Mesodermal cell (in vitro differentiated cells): ENCODE measurements around the gene CENPC. TPM values are rescaled to one million over a fixed set of nuclear protein-coding genes. Genes with fewer than 3 reads are reported as not detected.

Experiments used
- H3K27ac ChIP-seq: 2 replicates; pipeline ENCODE4 v1.7.0; 2013; ENCODE audit warnings: mild to moderate bottlenecking, low read depth, low read length, moderate library complexity; ENCODE audit not compliant: severe bottlenecking
- H3K36me3 ChIP-seq: 2 replicates; pipeline ENCODE4 v1.7.1; 2013; ENCODE audit warnings: mild to moderate bottlenecking, low read length, moderate library complexity; ENCODE audit not compliant: control insufficient read depth, insufficient read depth
- H3K4me1 ChIP-seq: one replicate; pipeline ENCODE4 v1.7.1; 2013; ENCODE audit warnings: mild to moderate bottlenecking, low read length; ENCODE audit not compliant: insufficient read depth, control insufficient read depth, poor library complexity, severe bottlenecking
- H3K4me3 ChIP-seq: 2 replicates; pipeline ENCODE4 v1.7.0; 2013; ENCODE audit warnings: low read length, control low read depth, mild to moderate bottlenecking; ENCODE audit not compliant: insufficient read depth, poor library complexity, severe bottlenecking; ENCODE audit errors: extremely low read depth
- H3K9me3 ChIP-seq: 2 replicates; pipeline ENCODE4 v1.7.1; 2013; ENCODE audit warnings: mild to moderate bottlenecking, low read length, moderate library complexity; ENCODE audit not compliant: control insufficient read depth
- WGBS, 2 experiments: methylation state at CpG; one replicate each; pipeline ENCODE4 v1.1.5; 2013; ENCODE audit warnings: missing lambda C conversion rate in 2 of 2; ENCODE audit not compliant: insufficient coverage in 2 of 2; 5-methylcytosine and 5-hydroxymethylcytosine counted together
- polyA plus RNA-seq, 2 experiments: library from polyadenylated mRNA; stranded (reverse); fragments of 50-300 nt; gene quantifications; one replicate each; pipeline ENCODE4 v1.2.3, GENCODE V29; 2013

CENPC gene
- polyA plus RNA-seq (2013, experiment 1 of 2), result 16.4 TPM
- polyA plus RNA-seq (2013, experiment 2 of 2), result 21.6 TPM

DNA sequence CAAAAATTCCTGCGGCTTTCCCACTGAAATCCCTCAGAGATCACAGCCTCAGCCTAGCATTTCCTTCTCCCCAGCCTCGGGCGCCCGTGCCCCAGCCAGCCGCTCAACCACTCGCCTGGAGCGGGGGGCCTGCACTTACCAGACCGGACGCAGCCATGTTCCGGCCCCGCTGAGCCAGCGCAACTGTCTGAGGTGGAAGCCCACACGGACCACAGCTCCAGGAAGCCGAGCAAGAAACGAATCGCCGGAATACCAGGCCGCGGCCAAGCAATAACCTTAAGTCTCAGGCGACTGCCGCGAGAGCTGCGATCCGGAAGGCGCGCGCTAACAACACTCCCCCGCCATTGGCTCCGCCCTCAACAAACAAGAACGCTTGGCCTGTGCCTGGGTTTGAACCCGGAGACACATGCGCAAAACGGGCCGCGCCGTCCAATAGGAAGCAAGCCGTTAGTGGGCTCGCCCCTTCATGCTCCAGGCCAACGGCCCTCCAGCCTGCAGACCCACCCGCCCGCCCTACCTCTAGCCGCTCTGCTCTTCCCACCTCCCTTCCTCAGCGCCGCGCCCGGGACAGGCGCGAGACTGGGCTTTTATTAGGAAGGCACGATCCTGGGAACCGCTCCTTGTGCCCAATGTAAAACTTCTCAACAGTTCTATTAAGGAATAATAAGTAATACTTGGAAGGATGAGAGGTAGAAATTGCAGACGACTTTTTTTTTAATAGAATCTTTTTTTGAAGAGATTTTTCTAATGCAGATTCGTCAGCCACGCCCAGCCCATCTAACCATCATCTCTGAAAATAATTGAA, at the start of gene CENPC:
Gene CENPC, minus strand, starts transcription at position 305 of the 805 bp plus-strand sequence. Its CDS starts 148 bp downstream, at position 157.
- Histone ChIP-seq H3K27ac (peak within 1 kb of the TSS; percentile 96), H3K36me3 (peaks cover 21% of the 10 kb centered on the region), H3K9me3 (no peaks in the 10 kb centered on the region), H3K4me1 (no peaks in the 10 kb centered on the region), H3K4me3 (peak within 1 kb of the TSS; percentile 83)
- 0 to 1% methylated on average over 30 to 36 of the region's 53 CpGs for WGBS, 2 experiments

DNA sequence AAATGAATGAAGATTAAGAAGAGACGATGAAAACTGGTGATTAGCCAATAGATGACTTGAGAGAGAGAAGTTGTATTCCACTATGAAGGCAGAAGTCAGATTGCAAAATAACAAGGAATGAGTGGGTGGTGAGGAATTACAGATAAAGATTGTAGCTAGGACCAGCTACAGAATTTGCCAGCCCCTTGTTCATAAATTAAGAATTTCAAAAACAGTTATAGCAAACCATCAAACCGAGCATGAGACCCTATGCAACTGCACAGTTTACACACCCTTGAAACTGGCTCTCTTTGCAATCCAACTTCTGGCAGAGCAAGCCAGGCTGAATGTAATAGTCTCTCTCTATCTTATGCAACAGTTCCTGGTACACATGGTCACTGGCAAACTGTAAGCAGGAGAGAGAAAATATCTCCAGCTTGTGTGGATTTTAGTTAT, 48.5 kb upstream of the CENPC start:
- Histone ChIP-seq H3K36me3 (no peaks in the 10 kb centered on the region), H3K4me1 (no peaks in the 10 kb centered on the region), H3K4me3 (no peak overlapping the region), H3K9me3 (no peaks in the 10 kb centered on the region), H3K27ac (no peak overlapping the region)
- WGBS, 2 experiments, result 100% methylated on average over 1 to 2 of the region's 2 CpGs

GRCh38 chr4:67587156-67587555, 41.9 kb upstream of the CENPC start:
- H3K4me3 ChIP-seq, result no peak overlapping the region
- H3K4me1 ChIP-seq, result no peaks in the 10 kb centered on the region
- WGBS, 2 experiments, result no CpG with 5 or more reads among the region's 3 CpGs
- H3K27ac ChIP-seq, result no peak overlapping the region
- H3K36me3 ChIP-seq, result no peaks in the 10 kb centered on the region
- no peaks in the 10 kb centered on the region for H3K9me3 ChIP-seq

GRCh38 chr4:67584496-67584895, 39.2 kb upstream of the CENPC start:
- no peak overlapping the region for H3K27ac ChIP-seq
- H3K4me3 ChIP-seq, result no peak overlapping the region
- H3K9me3 ChIP-seq, result no peaks in the 10 kb centered on the region
- no peaks in the 10 kb centered on the region for H3K4me1 ChIP-seq
- H3K36me3 ChIP-seq, result no peaks in the 10 kb centered on the region

DNA sequence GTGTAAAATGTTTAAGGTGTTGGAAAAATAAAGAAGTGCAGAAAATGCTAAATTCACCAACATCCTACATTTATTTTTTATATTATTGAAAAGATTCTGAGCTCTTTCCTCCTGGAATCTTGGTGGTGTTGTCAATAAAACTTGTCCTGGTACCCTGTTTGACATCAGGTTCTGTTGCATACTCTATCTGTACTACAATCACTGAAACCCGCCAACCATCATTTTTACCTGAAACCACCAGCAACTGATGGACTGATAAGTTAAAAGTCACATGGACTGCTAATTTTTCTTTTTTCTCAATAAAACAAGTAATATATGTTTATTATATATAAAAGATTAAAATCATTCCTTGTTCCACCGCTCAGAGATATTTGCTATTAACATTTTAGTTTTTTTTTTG, 36.6 kb upstream of the CENPC start:
- Histone ChIP-seq H3K4me1 (no peaks in the 10 kb centered on the region), H3K9me3 (no peaks in the 10 kb centered on the region), H3K27ac (no peak overlapping the region), H3K36me3 (no peaks in the 10 kb centered on the region), H3K4me3 (no peak overlapping the region)
- no CpG with 5 or more reads among the region's 2 CpGs for WGBS, 2 experiments

DNA sequence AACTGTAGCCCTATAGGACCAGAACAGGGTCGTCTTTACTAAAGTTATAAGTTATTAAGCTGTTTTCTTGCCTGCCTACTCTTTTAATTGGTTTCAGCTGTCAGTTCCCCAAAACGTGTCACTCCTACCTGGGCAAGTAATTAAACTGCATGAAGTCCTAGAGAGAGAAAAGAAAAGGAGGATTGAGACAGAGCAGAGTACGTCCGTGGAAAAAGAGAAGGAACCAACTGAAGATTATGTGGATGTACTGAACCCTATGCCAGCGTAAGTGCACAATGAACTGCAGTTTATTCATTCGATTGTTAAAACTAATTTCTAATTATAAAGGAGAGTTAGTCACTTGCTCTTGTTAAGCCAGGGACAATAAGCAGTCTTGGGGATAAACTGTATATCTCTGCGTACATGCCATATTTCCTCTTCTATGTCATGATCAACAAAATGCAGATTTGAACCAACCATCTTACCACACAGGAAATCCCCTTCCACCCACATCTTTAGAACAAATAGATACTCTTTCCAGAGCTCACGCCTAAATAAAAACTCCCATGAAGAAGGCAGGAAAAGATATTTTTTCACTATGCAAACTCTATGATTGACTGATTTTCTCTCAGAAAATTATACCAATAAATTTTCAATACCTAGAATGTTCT, 36.0 kb upstream of the CENPC start:
- no peaks in the 10 kb centered on the region for H3K36me3 ChIP-seq
- no peaks in the 10 kb centered on the region for H3K4me1 ChIP-seq
- H3K27ac ChIP-seq, result no peak overlapping the region
- no peak overlapping the region for H3K4me3 ChIP-seq
- H3K9me3 ChIP-seq, result no peaks in the 10 kb centered on the region
- 82 to 88% methylated on average over 4 to 6 of the region's 8 CpGs for WGBS, 2 experiments

- WGBS, 2 experiments, result 80% methylated on average over 1 of the region's 3 CpGs; no CpG with 5 or more reads in 1 of the 2 experiments
- Histone ChIP-seq H3K4me3 (no peak overlapping the region), H3K9me3 (no peaks in the 10 kb centered on the region), H3K36me3 (no peaks in the 10 kb centered on the region), H3K4me1 (no peaks in the 10 kb centered on the region), H3K27ac (no peak overlapping the region)
These were observed 35.3 kb upstream of the CENPC start for GRCh38 chr4:67580577-67580976.

- H3K36me3 ChIP-seq, result no peaks in the 10 kb centered on the region
- no peaks in the 10 kb centered on the region for H3K9me3 ChIP-seq
- H3K4me1 ChIP-seq, result peaks cover 6% of the 10 kb centered on the region
- no CpG with 5 or more reads among the region's 1 CpG for WGBS, 2 experiments
- H3K27ac ChIP-seq, result no peak overlapping the region
- H3K4me3 ChIP-seq, result no peak overlapping the region
These were observed 31.2 kb upstream of the CENPC start for GRCh38 chr4:67576538-67576937.

- 76 to 82% methylated on average over 2 of the region's 4 CpGs for WGBS, 2 experiments
- Histone ChIP-seq H3K4me3 (no peak overlapping the region), H3K27ac (no peak overlapping the region), H3K9me3 (no peaks in the 10 kb centered on the region), H3K4me1 (peaks cover 6% of the 10 kb centered on the region), H3K36me3 (no peaks in the 10 kb centered on the region)
These were observed 30.8 kb upstream of the CENPC start for GRCh38 chr4:67576059-67576466.

- WGBS, 2 experiments, result 83 to 98% methylated on average over 4 to 5 of the region's 13 CpGs
- Histone ChIP-seq H3K9me3 (no peaks in the 10 kb centered on the region), H3K4me1 (peaks cover 6% of the 10 kb centered on the region), H3K4me3 (no peak overlapping the region), H3K27ac (no peak overlapping the region), H3K36me3 (no peaks in the 10 kb centered on the region)
These were observed 30.1 kb upstream of the CENPC start for GRCh38 chr4:67575232-67576058.
